Measurements from ENCODE around the gene IFNG.

DNA sequence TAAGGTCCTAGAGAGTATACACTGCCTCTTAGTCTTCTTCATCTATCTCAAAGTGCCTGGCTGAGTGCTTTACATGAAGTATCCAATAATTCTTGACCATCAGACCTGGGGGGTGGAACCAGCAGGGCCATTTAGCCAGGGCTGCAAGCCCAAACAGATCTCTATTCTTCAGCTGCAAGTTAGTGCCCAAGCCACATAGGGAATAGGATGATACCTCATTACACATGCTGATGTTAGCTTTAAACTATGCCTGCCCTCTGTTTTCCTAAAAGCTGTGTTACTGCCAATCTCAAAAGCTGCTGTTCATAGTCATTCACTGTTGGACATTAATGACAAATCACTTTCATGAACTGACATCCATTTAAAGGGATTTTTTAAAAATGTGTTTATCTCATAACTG, 16.7 kb upstream of the IFNG start:
- TF ChIP-seq POLR2AphosphoS5 (IDR thresholded peaks at IDR 0.05) (no peak), POLR2A (IDR thresholded peaks at IDR 0.05) (no peak)
- TF ChIP-seq, protein P1, sequence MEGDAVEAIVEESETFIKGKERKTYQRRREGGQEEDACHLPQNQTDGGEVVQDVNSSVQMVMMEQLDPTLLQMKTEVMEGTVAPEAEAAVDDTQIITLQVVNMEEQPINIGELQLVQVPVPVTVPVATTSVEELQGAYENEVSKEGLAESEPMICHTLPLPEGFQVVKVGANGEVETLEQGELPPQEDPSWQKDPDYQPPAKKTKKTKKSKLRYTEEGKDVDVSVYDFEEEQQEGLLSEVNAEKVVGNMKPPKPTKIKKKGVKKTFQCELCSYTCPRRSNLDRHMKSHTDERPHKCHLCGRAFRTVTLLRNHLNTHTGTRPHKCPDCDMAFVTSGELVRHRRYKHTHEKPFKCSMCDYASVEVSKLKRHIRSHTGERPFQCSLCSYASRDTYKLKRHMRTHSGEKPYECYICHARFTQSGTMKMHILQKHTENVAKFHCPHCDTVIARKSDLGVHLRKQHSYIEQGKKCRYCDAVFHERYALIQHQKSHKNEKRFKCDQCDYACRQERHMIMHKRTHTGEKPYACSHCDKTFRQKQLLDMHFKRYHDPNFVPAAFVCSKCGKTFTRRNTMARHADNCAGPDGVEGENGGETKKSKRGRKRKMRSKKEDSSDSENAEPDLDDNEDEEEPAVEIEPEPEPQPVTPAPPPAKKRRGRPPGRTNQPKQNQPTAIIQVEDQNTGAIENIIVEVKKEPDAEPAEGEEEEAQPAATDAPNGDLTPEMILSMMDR (IDR thresholded peaks at IDR 0.05 in 8 of 11, conservative IDR thresholded peaks at IDR 0.05 in 3 of 11), result no peak
